Measurements from ENCODE around the gene LLPH. TPM values are rescaled to one million over a fixed set of nuclear protein-coding genes. Genes with fewer than 3 reads are reported as not detected.

LLPH gene
- total and polyA plus RNA-seq, 12 donors = 5.5 to 145 (median 33.3) TPM

DNA sequence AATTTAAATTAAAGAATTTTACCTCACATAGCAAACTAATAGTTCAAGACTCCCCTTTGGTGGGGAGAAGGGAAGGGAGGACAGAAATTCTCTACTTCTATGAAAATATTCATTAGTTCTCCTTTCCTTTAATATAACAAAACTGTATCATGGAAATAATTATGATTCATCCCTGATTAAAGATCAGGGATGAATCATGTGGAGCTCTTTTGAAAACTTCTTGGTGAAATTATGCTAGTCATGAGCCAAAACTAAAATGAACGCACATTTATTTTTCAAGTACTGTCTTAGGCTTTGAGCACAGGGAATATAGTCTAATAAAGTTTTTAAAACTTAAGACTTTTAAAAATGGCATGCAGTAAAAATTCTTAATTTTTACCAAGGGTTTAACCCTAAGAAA lies 22.2 kb upstream of the LLPH start:
- Histone ChIP-seq H3K27me3 (no peaks in the 10 kb centered on the region), H3K4me3 (no peak overlapping the region), H3K36me3 (replicated peaks in 1 of 2) (no peaks in the 10 kb centered on the region), H3K4me1 (replicated peaks in 1 of 2) (peaks cover 21 to 36% of the 10 kb centered on the region in 2 donors), H3K27ac (peak overlapping the region; percentile 25 to 77 (median 61)), H3K9me3 (replicated peaks in 1 of 3) (no peaks in the 10 kb centered on the region)
- intact Hi-C loops (cut with DNase I) = no loop called here
- TF ChIP-seq, protein P1, sequence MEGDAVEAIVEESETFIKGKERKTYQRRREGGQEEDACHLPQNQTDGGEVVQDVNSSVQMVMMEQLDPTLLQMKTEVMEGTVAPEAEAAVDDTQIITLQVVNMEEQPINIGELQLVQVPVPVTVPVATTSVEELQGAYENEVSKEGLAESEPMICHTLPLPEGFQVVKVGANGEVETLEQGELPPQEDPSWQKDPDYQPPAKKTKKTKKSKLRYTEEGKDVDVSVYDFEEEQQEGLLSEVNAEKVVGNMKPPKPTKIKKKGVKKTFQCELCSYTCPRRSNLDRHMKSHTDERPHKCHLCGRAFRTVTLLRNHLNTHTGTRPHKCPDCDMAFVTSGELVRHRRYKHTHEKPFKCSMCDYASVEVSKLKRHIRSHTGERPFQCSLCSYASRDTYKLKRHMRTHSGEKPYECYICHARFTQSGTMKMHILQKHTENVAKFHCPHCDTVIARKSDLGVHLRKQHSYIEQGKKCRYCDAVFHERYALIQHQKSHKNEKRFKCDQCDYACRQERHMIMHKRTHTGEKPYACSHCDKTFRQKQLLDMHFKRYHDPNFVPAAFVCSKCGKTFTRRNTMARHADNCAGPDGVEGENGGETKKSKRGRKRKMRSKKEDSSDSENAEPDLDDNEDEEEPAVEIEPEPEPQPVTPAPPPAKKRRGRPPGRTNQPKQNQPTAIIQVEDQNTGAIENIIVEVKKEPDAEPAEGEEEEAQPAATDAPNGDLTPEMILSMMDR (IDR thresholded peaks at IDR 0.05) = no peak
- peak in 1 of 2 donors; percentile 24 for TF ChIP-seq POLR2A (IDR thresholded peaks at IDR 0.05)
- 35 to 47% (median 40%) methylated on average over 1 of the region's 1 CpG for WGBS, 4 donors
- DNase-seq = no peak

DNA sequence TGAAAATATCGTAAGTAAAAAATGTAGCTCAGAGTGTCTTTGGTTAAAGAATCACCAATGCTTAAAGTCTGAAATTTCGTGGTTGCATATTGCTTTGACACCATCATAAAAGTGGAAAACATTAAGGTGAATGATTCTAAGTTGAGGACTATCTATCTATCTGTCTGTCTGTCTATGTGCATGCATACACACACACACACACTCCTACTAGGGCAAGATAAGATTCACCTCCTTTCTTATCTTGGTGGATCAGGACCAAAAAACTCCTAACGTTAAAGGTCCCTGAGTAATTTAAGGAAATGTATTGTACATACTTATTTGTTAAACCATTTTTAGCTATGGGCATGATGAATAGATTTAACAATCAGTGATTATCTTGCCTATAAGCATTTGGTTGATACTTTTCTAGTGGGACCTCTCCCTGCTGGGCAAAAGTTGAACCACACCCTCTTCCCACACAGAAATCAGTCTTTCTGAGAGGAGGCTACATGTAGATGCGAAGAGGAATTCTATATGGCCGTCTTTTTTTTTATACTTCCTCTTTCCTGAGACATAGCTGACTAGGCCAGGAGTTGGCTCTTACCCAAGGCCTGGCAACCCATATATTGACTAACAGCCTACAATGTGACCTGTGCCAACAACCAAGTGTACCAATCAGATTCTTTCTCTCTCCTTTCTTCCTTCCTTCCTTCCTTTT lies 19.3 kb upstream of the LLPH start:
- no peaks in the 10 kb centered on the region for H3K27me3 ChIP-seq
- H3K36me3 ChIP-seq (replicated peaks in 1 of 2) = no peaks in the 10 kb centered on the region
- peak in 6 of 7 donors; percentile 35 to 70 (median 50) for DNase-seq
- intact Hi-C loops (cut with DNase I) = loop anchor here in 1 of 2 donors (5.0 kb wide), 1 partner anchor 87 kb away; no protein-coding TSS in a partner anchor
- WGBS, 4 donors = 71 to 85% (median 77%) methylated on average over 5 of the region's 5 CpGs
- TF ChIP-seq POLR2A (IDR thresholded peaks at IDR 0.05) = no peak
- TF ChIP-seq, protein P1 (IDR thresholded peaks at IDR 0.05) = peak in 5 of 6 experiments; percentile 8 to 31 (median 24)
- no peak overlapping the region for H3K27ac ChIP-seq
- no peak overlapping the region for H3K4me3 ChIP-seq
- no peaks in the 10 kb centered on the region for H3K9me3 ChIP-seq (replicated peaks in 1 of 3)
- peaks cover 9 to 43% of the 10 kb centered on the region in 2 donors for H3K4me1 ChIP-seq (replicated peaks in 1 of 2)

DNA sequence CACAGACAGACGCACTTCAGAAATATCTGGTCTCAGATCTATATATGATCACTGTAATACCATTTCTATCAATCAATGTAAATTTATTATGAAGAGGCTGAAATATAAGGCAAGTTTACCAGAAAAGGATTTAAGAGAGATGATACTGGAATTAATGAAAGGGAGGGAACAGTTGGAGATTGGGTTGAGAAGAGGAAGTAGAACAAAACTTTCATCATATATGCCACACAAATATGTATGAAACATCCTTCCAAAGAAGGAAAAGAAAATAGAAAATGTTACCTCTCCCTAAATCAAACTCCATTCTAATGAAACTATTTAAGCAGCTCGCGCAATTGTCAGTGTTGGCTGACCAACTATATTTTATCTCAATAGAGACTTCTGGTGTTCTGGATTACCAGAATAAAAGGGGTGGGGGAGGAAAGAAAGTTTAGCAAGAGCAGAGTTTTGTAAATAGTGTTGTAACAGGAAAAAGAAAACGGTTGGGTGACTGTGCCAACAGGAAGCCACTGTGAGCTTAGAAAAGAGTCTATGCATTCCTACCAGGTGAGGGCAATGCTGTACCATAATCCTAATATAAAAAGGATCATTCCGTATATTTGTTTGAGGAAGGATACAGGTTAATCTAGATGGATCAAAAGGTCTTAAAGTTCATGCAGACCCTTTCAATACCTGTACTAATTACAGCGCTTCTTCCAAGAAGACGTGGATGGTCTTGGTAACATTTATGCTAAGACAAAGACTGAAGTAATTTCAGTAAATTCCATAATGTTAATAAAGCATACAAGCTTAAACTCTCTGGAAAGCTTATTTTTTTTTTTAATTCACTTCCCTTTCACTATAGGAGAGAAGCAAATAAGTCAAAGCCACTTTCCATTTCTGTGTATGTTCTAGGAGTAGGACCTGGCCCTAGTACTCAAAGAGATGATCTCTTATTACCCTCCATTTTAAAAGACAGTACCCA lies 14.5 kb upstream of the LLPH start:
- TF ChIP-seq POLR2A (IDR thresholded peaks at IDR 0.05) = no peak
- TF ChIP-seq, protein P1 (IDR thresholded peaks at IDR 0.05) = peak; percentile 32 to 83 (median 70)
- peak overlapping the region; percentile 13 to 65 (median 32) for H3K27ac ChIP-seq
- no peak overlapping the region for H3K4me3 ChIP-seq
- H3K36me3 ChIP-seq (replicated peaks in 1 of 2) = no peaks in the 10 kb centered on the region
- peaks cover 3 to 16% (median 13%) of the 10 kb centered on the region in 3 donors for H3K9me3 ChIP-seq (replicated peaks in 1 of 3)
- intact Hi-C loops (cut with DNase I) = loop anchor here in 1 of 2 donors (5.0 kb wide), 1 partner anchor 92 kb away; no protein-coding TSS in a partner anchor
- 35 to 46% (median 44%) methylated on average over 7 of the region's 7 CpGs for WGBS, 4 donors
- peak; percentile 41 to 76 (median 70) for DNase-seq
- H3K27me3 ChIP-seq = no peaks in the 10 kb centered on the region
- peaks cover 0 to 15% of the 10 kb centered on the region in 2 donors for H3K4me1 ChIP-seq (replicated peaks in 1 of 2)

DNA sequence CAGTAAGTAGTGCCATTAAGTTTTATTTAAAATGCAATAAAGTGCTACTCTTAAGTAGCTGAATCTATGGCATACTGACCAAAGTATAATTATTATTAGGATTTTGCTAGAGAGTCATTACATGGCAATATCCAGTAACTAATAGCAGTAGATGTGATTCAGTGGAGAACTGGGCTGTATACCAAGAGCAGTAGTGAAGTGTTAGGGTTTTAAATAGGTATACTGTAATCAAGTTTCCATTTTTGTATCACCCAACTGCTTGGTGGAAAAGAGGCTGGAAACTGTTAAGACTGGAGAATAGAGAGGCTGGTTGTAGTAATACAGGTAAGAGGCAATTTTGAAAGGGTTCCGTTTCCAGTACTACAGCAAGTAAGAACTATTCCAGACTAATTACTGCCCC lies 13.3 kb upstream of the LLPH start:
- H3K27ac ChIP-seq = no peak overlapping the region
- peaks cover 0 to 15% of the 10 kb centered on the region in 2 donors for H3K4me1 ChIP-seq (replicated peaks in 1 of 2)
- H3K4me3 ChIP-seq = no peak overlapping the region
- no peak for TF ChIP-seq POLR2A (IDR thresholded peaks at IDR 0.05)
- TF ChIP-seq, protein P1 (IDR thresholded peaks at IDR 0.05) = no peak
- H3K27me3 ChIP-seq = no peaks in the 10 kb centered on the region
- H3K36me3 ChIP-seq (replicated peaks in 1 of 2) = no peaks in the 10 kb centered on the region
- intact Hi-C loops (cut with DNase I) = no loop called here
- DNase-seq = no peak
- WGBS, 4 donors = 80 to 98% (median 93%) methylated on average over 1 of the region's 1 CpG
- peaks cover 3 to 20% (median 13%) of the 10 kb centered on the region in 3 donors for H3K9me3 ChIP-seq (replicated peaks in 1 of 3)
